Measurements from ENCODE around the gene PIEZO2.

The PIEZO2 gene

DNA sequence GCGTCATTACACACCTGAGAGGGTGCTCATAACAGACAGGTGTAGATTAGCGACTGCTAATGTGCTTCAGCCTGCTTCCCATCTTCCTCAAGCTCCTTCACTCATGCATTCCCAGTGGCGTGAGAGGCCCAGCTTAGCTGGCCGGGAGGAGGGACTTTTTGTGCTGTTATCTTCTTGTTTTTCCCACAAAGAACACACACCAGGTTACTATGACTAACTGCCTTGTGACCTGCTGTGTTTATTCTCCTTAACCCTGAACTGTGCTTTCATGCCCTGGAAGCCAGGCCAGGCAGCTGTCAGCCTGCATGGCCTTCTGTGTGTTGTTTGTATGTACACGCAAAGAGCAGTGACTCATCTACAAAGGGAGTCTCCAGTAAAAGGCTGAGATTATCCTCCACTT lies 143.8 kb downstream of the PIEZO2 start:
- Histone ChIP-seq H3K9ac (ENCODE audit: low read length) (peak overlapping the region; percentile 58), H3K9me3 (ENCODE audit: control insufficient read depth, low read length) (no peaks in the 10 kb centered on the region), H3K4me3 (ENCODE audit: low read length) (peak overlapping the region; percentile 11), H3K27me3 (ENCODE audit: control insufficient read depth, insufficient read depth, low read length) (no peaks in the 10 kb centered on the region), H3K4me1 (ENCODE audit: control insufficient read depth, insufficient read depth, low read length) (peaks cover 21% of the 10 kb centered on the region), H3K36me3 (ENCODE audit: control insufficient read depth, insufficient read depth, low read length) (no peaks in the 10 kb centered on the region)

- peaks cover 21% of the 10 kb centered on the region for H3K4me1 ChIP-seq (ENCODE audit: control insufficient read depth, insufficient read depth, low read length)
- no peaks in the 10 kb centered on the region for H3K9me3 ChIP-seq (ENCODE audit: control insufficient read depth, low read length)
- no peaks in the 10 kb centered on the region for H3K27me3 ChIP-seq (ENCODE audit: control insufficient read depth, insufficient read depth, low read length)
- H3K9ac ChIP-seq (ENCODE audit: low read length), result peak overlapping the region; percentile 58
- H3K4me3 ChIP-seq (ENCODE audit: low read length), result peak overlapping the region; percentile 11
- H3K36me3 ChIP-seq (ENCODE audit: control insufficient read depth, insufficient read depth, low read length), result no peaks in the 10 kb centered on the region
Measured at GRCh38 chr18:11004951-11005350, 144.4 kb downstream of the PIEZO2 start.

DNA sequence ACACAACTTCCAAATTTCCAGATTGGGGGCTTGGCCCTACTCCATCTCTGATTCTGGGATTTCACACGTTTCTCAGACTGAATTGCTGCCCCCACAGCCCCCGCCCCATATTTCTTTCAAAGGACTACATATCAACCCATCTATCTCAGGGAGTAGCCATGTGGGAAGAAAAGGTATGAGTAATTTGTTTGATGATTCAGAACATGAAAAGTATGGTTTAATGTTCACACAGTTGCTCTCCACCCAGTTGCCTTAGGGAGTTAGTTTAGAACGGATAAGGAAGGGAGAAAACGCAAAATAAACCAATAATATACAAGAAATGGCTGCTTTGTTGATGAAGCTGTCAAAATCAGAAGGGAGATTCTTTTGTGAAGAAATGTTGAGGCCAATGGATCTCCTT lies 145.1 kb downstream of the PIEZO2 start:
- no peaks in the 10 kb centered on the region for H3K27me3 ChIP-seq (ENCODE audit: control insufficient read depth, insufficient read depth, low read length)
- H3K4me3 ChIP-seq (ENCODE audit: low read length), result no peak overlapping the region
- no peaks in the 10 kb centered on the region for H3K36me3 ChIP-seq (ENCODE audit: control insufficient read depth, insufficient read depth, low read length)
- peak overlapping the region; percentile 58 for H3K9ac ChIP-seq (ENCODE audit: low read length)
- H3K9me3 ChIP-seq (ENCODE audit: control insufficient read depth, low read length), result no peaks in the 10 kb centered on the region
- peaks cover 21% of the 10 kb centered on the region for H3K4me1 ChIP-seq (ENCODE audit: control insufficient read depth, insufficient read depth, low read length)

DNA sequence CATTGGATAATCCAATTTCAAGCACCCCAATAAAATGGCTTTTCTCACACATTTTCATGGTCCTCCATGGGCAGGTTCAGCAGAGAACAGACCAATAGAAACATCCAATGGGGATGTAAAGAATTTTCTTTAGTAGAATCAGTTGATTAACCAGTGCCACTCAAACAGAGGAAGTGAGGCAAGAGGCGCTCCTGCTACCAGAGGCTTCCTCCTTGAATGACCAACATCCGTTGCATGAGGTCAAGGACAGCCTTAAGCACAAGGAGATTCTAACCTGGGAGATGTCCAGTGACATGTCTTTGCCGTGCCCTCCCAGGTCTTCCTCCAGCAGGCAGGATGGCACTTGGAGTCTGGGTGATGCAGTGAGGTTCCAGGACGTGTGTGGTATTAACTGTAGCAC lies 146.6 kb downstream of the PIEZO2 start:
- no peaks in the 10 kb centered on the region for H3K36me3 ChIP-seq (ENCODE audit: control insufficient read depth, insufficient read depth, low read length)
- no peaks in the 10 kb centered on the region for H3K27me3 ChIP-seq (ENCODE audit: control insufficient read depth, insufficient read depth, low read length)
- no peak overlapping the region for H3K4me3 ChIP-seq (ENCODE audit: low read length)
- H3K4me1 ChIP-seq (ENCODE audit: control insufficient read depth, insufficient read depth, low read length), result peaks cover 21% of the 10 kb centered on the region
- no peaks in the 10 kb centered on the region for H3K9me3 ChIP-seq (ENCODE audit: control insufficient read depth, low read length)
- no peak overlapping the region for H3K9ac ChIP-seq (ENCODE audit: low read length)

GRCh38 chr18:11002277-11002676 lies 147.1 kb downstream of the PIEZO2 start:
- no peaks in the 10 kb centered on the region for H3K36me3 ChIP-seq (ENCODE audit: control insufficient read depth, insufficient read depth, low read length)
- H3K4me3 ChIP-seq (ENCODE audit: low read length), result no peak overlapping the region
- H3K4me1 ChIP-seq (ENCODE audit: control insufficient read depth, insufficient read depth, low read length), result peaks cover 21% of the 10 kb centered on the region
- H3K9me3 ChIP-seq (ENCODE audit: control insufficient read depth, low read length), result no peaks in the 10 kb centered on the region
- H3K27me3 ChIP-seq (ENCODE audit: control insufficient read depth, insufficient read depth, low read length), result no peaks in the 10 kb centered on the region
- no peak overlapping the region for H3K9ac ChIP-seq (ENCODE audit: low read length)

DNA sequence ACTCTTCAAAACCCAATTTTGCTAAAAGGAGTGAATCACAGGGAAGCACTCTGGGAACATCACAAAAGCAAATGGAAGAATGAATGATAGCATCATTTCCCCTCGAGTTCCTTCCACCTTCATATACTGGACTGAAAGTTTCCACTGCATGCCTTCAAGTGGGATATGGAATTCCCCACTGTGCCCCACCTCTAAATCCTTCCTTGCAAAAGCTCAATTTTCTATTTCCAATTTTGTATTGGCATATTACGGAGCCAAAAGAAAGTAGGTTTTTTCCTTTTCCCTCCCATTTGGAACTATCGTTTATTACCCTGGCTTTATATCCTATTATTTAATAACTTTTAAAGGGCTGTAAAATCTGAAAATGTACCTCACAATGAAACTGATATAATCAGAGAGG lies 149.3 kb downstream of the PIEZO2 start:
- H3K9ac ChIP-seq (ENCODE audit: low read length), result no peak overlapping the region
- no peaks in the 10 kb centered on the region for H3K9me3 ChIP-seq (ENCODE audit: control insufficient read depth, low read length)
- no peak overlapping the region for H3K4me3 ChIP-seq (ENCODE audit: low read length)

GRCh38 chr18:10997885-10998284 lies 151.5 kb downstream of the PIEZO2 start:
- no peaks in the 10 kb centered on the region for H3K27me3 ChIP-seq (ENCODE audit: control insufficient read depth, insufficient read depth, low read length)
- H3K9ac ChIP-seq (ENCODE audit: low read length), result no peak overlapping the region
- H3K4me3 ChIP-seq (ENCODE audit: low read length), result no peak overlapping the region
- no peaks in the 10 kb centered on the region for H3K9me3 ChIP-seq (ENCODE audit: control insufficient read depth, low read length)
- H3K36me3 ChIP-seq (ENCODE audit: control insufficient read depth, insufficient read depth, low read length), result no peaks in the 10 kb centered on the region
- H3K4me1 ChIP-seq (ENCODE audit: control insufficient read depth, insufficient read depth, low read length), result peaks cover 5% of the 10 kb centered on the region

More for the DNA sequence above, 149.3 kb downstream of the PIEZO2 start:
- Histone ChIP-seq H3K27me3 (ENCODE audit: control insufficient read depth, insufficient read depth, low read length) (no peaks in the 10 kb centered on the region), H3K36me3 (ENCODE audit: control insufficient read depth, insufficient read depth, low read length) (no peaks in the 10 kb centered on the region), H3K4me1 (ENCODE audit: control insufficient read depth, insufficient read depth, low read length) (peaks cover 12% of the 10 kb centered on the region)

- Histone ChIP-seq H3K4me3 (ENCODE audit: low read length) (no peak overlapping the region), H3K36me3 (ENCODE audit: control insufficient read depth, insufficient read depth, low read length) (no peaks in the 10 kb centered on the region), H3K4me1 (ENCODE audit: control insufficient read depth, insufficient read depth, low read length) (no peaks in the 10 kb centered on the region), H3K27me3 (ENCODE audit: control insufficient read depth, insufficient read depth, low read length) (no peaks in the 10 kb centered on the region), H3K9ac (ENCODE audit: low read length) (no peak overlapping the region), H3K9me3 (ENCODE audit: control insufficient read depth, low read length) (no peaks in the 10 kb centered on the region)
Measured at GRCh38 chr18:10995550-10995949, 153.8 kb downstream of the PIEZO2 start.

DNA sequence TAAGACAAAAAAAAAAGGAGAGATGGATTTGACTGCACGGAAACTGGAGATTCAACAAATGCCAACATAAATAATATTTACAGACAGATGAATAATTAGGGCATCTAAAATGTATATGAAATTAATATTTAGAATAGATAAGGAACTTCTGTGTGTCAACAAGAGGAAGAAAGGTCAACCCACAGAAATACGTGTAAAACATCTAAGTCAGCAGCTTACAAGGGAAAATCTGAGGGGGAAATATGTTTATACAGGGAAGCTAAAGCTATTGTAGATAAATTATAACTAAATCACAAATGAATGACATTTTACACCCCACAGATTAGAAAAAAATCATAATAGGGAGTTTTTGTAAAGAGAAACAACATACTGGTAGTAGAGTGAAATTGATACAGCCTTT lies 159.9 kb downstream of the PIEZO2 start:
- H3K4me3 ChIP-seq (ENCODE audit: low read length), result no peak overlapping the region
- H3K9ac ChIP-seq (ENCODE audit: low read length), result no peak overlapping the region

DNA sequence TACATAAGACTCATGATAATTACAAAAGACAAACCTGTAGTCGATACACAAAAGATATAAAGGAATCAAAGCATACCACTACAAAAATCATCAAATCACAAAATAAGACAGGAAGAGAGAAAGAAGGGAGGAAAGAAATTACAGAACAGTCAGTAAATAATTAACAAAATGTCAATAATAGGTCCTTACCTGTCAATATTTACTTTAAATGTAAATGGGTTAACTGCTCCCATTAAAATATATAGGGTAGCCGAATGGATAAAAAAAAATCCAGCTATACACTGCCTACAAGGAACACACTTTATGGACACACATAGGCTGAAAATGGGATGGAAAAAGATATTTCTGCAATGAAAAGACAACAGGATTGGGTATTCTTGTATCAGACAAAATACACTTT lies 163.7 kb downstream of the PIEZO2 start:
- Histone ChIP-seq H3K9ac (ENCODE audit: low read length) (no peak overlapping the region), H3K9me3 (ENCODE audit: control insufficient read depth, low read length) (no peaks in the 10 kb centered on the region), H3K4me3 (ENCODE audit: low read length) (no peak overlapping the region), H3K4me1 (ENCODE audit: control insufficient read depth, insufficient read depth, low read length) (peaks cover 3% of the 10 kb centered on the region), H3K27me3 (ENCODE audit: control insufficient read depth, insufficient read depth, low read length) (no peaks in the 10 kb centered on the region), H3K36me3 (ENCODE audit: control insufficient read depth, insufficient read depth, low read length) (no peaks in the 10 kb centered on the region)

More for the DNA sequence above, 159.9 kb downstream of the PIEZO2 start:
- no peaks in the 10 kb centered on the region for H3K9me3 ChIP-seq (ENCODE audit: control insufficient read depth, low read length)
- no peaks in the 10 kb centered on the region for H3K36me3 ChIP-seq (ENCODE audit: control insufficient read depth, insufficient read depth, low read length)
- peaks cover 3% of the 10 kb centered on the region for H3K4me1 ChIP-seq (ENCODE audit: control insufficient read depth, insufficient read depth, low read length)
- no peaks in the 10 kb centered on the region for H3K27me3 ChIP-seq (ENCODE audit: control insufficient read depth, insufficient read depth, low read length)

- Histone ChIP-seq H3K9me3 (ENCODE audit: control insufficient read depth, low read length) (no peaks in the 10 kb centered on the region), H3K36me3 (ENCODE audit: control insufficient read depth, insufficient read depth, low read length) (no peaks in the 10 kb centered on the region), H3K4me1 (ENCODE audit: control insufficient read depth, insufficient read depth, low read length) (no peaks in the 10 kb centered on the region), H3K9ac (ENCODE audit: low read length) (no peak overlapping the region), H3K27me3 (ENCODE audit: control insufficient read depth, insufficient read depth, low read length) (no peaks in the 10 kb centered on the region), H3K4me3 (ENCODE audit: low read length) (no peak overlapping the region)
Measured at GRCh38 chr18:10979411-10979810, 170.0 kb downstream of the PIEZO2 start.

DNA sequence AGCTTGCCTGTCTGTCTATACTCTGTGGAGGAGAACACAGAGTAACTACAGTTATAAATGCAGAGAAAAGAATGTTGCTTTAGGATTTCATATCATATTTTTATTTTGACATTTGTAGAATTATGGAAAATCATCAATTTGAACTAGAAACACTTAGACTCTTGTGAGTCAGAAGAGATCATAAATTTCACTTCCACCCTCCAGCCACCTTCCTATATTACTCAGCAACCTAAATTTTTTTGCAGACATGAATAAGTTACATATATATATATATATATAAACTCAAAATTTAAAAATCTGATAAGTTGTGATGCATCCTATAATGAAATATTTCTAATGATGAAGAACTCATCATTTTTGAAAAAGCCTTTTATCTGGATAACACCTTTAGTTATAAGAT lies 172.3 kb downstream of the PIEZO2 start:
- Histone ChIP-seq H3K27me3 (ENCODE audit: control insufficient read depth, insufficient read depth, low read length) (no peaks in the 10 kb centered on the region), H3K36me3 (ENCODE audit: control insufficient read depth, insufficient read depth, low read length) (no peaks in the 10 kb centered on the region), H3K4me3 (ENCODE audit: low read length) (no peak overlapping the region), H3K9me3 (ENCODE audit: control insufficient read depth, low read length) (no peaks in the 10 kb centered on the region), H3K4me1 (ENCODE audit: control insufficient read depth, insufficient read depth, low read length) (no peaks in the 10 kb centered on the region), H3K9ac (ENCODE audit: low read length) (no peak overlapping the region)

DNA sequence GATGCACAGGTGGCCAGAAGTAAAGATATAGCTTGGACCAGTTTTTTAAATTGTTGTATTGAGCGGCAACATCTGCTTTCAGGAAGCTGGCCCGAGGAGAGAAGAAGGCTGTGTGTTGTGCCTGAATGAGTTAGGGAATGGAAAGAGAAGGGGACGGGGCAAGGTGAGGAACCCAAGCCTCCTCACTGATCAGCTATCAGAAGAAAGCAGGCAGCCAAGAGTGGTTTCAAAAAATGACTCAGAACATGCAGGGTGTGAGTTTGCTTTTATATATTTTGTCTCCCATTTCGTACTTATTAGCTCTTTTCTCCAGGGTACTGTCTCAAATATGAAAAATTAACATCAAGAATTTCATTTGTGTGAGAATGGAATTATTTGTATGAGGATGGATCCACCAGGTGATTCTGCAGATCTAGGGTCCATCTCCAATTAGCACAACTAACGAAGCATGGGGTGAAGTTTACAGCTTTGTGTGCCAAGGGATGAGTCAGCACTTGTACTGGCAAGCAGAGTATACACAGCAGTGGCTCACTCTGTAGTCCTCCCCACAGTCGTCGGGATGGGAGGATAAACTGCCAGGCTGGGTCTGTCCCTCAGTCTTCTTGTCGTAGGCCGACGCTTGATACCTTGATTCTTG lies 175.7 kb downstream of the PIEZO2 start:
- H3K9ac ChIP-seq (ENCODE audit: low read length), result no peak overlapping the region
- no peak overlapping the region for H3K4me3 ChIP-seq (ENCODE audit: low read length)
- no peaks in the 10 kb centered on the region for H3K36me3 ChIP-seq (ENCODE audit: control insufficient read depth, insufficient read depth, low read length)
- H3K27me3 ChIP-seq (ENCODE audit: control insufficient read depth, insufficient read depth, low read length), result no peaks in the 10 kb centered on the region
- no peaks in the 10 kb centered on the region for H3K4me1 ChIP-seq (ENCODE audit: control insufficient read depth, insufficient read depth, low read length)
- H3K9me3 ChIP-seq (ENCODE audit: control insufficient read depth, low read length), result no peaks in the 10 kb centered on the region
